Endothelial cell of hepatic sinusoid (primary cell): Measurements from ENCODE around the gene HAUS7.
"Not testable (repeated sequence)": the region's sequence is repeated elsewhere in the genome, so short reads cannot be mapped to it uniquely, and the experiment has no call there.

Source experiments
- in situ Hi-C: cut with HindIII; loops from 2 replicates; pipeline ENCODE4 v1.10.0; 2017; ENCODE audit warnings: low sequenced_read_pairs

The HAUS7 gene

GRCh38 chrX:153411255-153411987, 59.0 kb downstream of the HAUS7 start, which contains the start of gene ZFP92:
Gene ZFP92 (plus strand): TSS chrX:153411472. CDS start chrX:153418323, 6,851 bp downstream.
- in situ Hi-C loops, result no loop called here

GRCh38 chrX:153410888-153411254, 59.5 kb downstream of the HAUS7 start:
- in situ Hi-C loops, result no loop called here

- in situ Hi-C loops, result no loop called here
These were observed 60.0 kb downstream of the HAUS7 start for GRCh38 chrX:153410373-153410772.

DNA sequence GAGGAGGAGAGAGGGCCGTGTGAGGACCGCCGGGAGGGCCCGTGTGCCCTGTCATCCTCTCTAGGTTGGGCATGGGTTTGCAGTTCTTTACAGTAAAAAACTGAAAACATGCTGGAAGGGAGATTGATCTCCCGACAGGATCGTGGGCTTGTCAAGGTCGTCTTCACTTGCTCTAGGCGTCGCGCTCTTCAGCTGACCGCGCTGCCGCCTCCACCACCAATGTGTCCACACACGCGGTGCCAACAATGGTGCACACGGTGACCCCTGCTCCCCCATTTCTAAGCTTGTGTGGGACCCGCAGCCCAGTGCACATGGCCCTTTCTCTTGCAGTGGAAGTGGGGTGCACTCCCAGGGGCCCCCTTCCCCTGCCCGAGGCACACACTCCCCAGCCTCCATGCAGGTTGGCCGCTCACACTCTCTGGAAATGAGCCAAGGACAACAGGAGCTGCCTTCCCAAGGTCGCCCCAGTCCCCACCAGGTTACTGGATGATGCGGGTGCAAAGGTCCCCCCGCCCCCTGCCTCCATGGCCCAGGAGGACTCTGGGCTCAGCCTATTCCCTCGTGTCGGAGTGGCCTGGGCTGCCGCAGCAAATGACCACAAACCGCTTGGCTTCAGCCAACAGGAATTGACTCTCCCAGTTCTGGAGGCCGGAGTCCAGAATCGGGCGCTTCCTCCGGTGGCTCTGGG, 60.8 kb downstream of the HAUS7 start:
- in situ Hi-C loops, result no loop called here

DNA sequence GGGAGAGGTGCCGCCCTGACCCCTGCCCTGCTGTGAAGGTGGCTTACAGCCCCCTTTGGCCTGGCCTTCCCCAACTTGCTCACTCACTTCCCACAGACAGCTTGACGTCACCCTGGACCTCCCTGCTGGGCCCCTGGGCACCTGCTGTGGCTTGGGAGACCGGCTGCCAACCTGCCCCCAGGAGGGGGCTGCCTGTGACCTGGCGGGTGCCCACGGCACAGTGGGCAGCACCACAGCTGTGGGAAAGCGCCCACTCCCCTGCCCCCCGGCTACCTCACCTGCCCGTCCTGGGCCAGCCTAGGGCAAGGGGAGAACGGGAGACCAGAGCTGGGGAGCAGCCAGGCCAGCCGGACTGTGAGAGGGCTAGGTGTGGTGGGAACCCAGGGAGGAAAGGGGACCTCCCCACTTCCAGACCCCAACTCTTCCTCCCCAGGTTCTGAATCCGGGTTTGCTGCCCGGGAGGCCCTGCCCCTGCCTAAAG, 61.5 kb downstream of the HAUS7 start:
- in situ Hi-C loops, result no loop called here

GRCh38 chrX:153408221-153408721, 62.1 kb downstream of the HAUS7 start:
- in situ Hi-C loops, result no loop called here

DNA sequence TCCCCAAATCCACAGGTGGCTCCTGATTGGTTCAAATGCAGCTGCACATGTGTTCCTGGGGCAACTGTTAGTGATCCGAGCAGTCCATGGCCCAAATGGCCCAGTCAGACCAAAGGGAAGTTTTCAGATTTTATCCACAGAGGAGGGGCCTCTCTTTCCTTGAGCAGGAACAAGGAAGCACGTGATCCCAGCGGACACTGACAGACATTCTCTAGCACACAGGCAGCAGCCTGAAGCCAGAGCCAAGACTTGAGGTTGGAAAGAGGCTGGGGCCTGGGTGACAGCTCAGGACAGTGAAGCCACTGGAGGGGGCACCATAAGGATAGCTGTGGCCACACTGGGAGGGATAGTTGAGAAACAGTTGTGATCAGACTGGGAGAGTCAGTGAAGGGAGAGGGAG, 62.6 kb downstream of the HAUS7 start:
- in situ Hi-C loops, result no loop called here

- in situ Hi-C loops, result no loop called here
These were observed 63.5 kb downstream of the HAUS7 start for GRCh38 chrX:153406903-153407302.

GRCh38 chrX:153406011-153406410, 64.4 kb downstream of the HAUS7 start:
- in situ Hi-C loops, result no loop called here

- in situ Hi-C loops, result no loop called here
These were observed 65.0 kb downstream of the HAUS7 start for GRCh38 chrX:153405426-153405825.

- in situ Hi-C loops, result not testable (repeated sequence)
These were observed 66.0 kb downstream of the HAUS7 start for GRCh38 chrX:153404333-153404732.

- in situ Hi-C loops, result no loop called here
These were observed 69.1 kb downstream of the HAUS7 start, which contains the start of gene PNMA6E for GRCh38 chrX:153401133-153401764. Gene PNMA6E (minus strand): TSS chrX:153401350. CDS start chrX:153398849, 2,501 bp downstream.

DNA sequence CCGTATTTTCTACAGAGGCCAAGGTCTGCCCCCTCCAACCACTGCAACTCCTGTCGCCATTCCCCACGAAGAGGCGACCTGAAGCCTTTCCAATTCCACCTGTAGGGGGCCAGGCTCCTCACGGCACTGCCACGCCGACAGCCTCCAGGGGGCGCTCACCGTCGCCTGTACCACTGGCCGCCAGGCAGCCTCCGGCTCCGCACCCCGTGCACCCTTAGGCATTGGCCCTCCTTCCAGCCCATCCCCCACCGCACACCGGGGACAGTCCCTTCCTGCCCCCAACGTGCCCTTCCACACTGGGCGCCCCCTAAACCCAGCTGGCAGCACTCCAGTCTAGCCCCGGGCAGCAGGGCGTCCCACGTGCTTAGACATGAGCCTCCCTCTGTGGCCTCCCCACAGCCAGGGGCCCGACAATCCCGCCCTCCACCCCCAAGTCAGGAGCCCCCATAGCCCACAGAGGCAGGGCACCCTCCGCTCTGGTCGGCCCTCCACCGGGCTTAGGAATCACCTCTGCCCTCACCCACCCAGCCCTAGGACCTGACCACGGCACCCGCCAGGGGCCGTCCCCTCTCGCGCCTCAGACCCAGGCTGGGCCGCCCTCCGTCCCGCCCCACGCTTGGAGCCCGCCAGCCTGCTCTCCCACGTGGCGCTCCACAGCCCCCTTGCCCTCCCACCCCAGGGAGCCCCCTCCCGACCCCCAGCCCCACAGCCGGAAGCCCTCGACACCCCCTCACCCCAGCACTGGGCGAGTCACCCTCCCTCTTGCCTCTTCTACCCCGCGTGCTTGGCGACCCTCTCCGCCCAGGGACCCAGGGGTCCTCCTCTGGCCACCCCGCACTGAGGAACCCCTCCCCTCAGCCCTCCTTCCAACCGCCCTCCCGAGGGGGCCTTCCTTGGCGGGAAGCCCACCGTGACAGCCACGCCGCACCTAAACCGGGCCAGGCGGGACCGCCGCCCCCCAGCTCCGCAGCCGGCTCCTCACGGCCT, 69.9 kb downstream of the HAUS7 start:
- in situ Hi-C loops, result no loop called here

- in situ Hi-C loops, result loop anchor here (5.0 kb wide), 1 partner anchor 61 kb away; no protein-coding TSS in a partner anchor
These were observed 72.0 kb downstream of the HAUS7 start for GRCh38 chrX:153398275-153398960.
